H54 (cell line): ENCODE data around the gene ADAMTS10.
"Not testable (repeated sequence)": the region's sequence is repeated elsewhere in the genome, so short reads cannot be mapped to it uniquely, and the experiment has no call there.

Experiments
- DNase-seq: peaks from one replicate; pipeline ENCODE4 v3.0.0; 2011; ENCODE audit warnings: low spot score, mixed read lengths; ENCODE audit not compliant: insufficient read length
- FAIRE-seq: peaks from 3 replicates; lab custom pipeline; 2011; peaks lifted over from hg19 to GRCh38; lab: Jason Lieb, UNC
- POLR2A ChIP-seq: IDR thresholded peaks from 2 replicates; pipeline ENCODE4 v1.6.1; 2011; ENCODE audit warnings: low read depth, mild to moderate bottlenecking, low read length

ADAMTS10 gene

GRCh38 chr19:8593931-8594330, 16.6 kb downstream of the ADAMTS10 start:
- DNase-seq (no peak), FAIRE-seq (no peak)
- no peak for TF ChIP-seq POLR2A

DNA sequence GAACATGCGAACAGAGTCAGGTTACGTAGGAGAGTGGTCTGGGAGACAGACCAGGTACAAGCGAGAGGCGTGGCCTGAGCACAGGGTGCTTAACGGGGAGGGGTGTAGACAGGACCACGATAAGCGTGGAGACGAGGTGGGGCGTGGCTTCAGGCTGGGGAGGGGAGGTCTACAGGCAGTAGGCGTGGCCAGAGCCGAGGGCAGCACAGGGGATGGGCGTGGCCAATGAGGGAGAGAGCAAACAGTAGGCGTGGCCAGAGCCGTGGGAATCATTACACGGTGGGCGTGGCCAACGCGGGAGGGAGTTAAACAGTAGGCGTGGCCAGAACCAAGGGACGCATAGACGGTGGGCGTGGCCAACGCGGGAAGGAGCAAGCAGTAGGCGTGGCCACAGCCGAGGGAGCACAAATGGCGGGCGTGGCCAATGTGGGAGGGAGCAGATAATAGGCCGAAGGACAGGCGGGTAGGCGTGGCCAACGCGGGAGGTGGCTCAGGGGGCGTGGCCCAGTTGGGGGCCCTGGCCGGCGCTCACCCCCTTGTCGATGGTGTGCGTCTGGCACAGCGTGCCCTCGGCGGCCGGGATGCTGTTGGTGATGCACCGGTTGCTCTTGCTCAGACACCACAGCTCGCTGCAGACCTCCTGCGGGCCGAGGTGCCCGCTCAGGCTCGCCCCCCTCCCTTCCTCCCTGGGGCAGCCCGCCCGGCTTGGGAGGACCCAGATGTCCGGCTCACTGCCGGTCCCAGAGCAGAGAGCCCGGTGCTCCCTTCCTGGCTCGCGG, 18.1 kb downstream of the ADAMTS10 start:
- FAIRE-seq, result peak; percentile 96
- DNase-seq, result peak; percentile 76
- TF ChIP-seq POLR2A, result 0 out of 2 replicates have a peak, but pooled peaks have one; percentile 2

DNA sequence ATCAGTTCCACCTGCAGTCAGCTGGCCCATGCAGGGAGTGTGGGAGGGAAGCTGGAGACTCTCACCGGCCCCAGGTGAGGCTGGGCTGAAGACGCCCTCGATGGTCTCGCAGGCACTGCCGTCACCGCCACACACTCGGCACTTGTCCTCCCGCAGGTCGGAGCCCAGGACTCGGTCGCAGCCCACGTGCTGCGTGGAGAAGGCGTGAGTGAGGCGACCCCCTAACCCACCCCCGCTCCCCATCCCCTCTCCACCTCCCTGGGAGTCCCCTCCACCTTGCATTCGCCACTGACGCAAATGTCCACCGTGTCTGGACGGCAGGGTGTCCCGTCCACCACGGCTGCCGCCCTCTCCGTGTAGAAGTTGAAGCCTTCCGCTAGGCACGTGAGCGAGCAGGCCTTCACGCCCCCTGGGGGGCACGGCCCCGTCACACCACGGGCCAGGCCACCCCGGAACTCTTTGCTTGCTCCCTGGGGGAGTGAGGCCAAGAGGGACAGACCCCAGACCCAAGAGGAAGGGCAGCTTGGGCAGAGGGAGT, 21.3 kb downstream of the ADAMTS10 start:
- TF ChIP-seq POLR2A, result no peak
- no peak for FAIRE-seq

GRCh38 chr19:8585894-8586750, 24.4 kb downstream of the ADAMTS10 start:
- TF ChIP-seq POLR2A, result no peak
- no peak for FAIRE-seq
- peak; percentile 58 for DNase-seq

More for the DNA sequence above, 21.3 kb downstream of the ADAMTS10 start:
- DNase-seq, result no peak

- DNase-seq, result no peak
Observed at GRCh38 chr19:8584965-8585893, 25.3 kb downstream of the ADAMTS10 start.

GRCh38 chr19:8580710-8581281, 29.7 kb downstream of the ADAMTS10 start:
- FAIRE-seq, result no peak
- peak; percentile 71 for DNase-seq
- no peak for TF ChIP-seq POLR2A

More at GRCh38 chr19:8584965-8585893, 25.3 kb downstream of the ADAMTS10 start:
- no peak for TF ChIP-seq POLR2A
- no peak for FAIRE-seq

- FAIRE-seq (no peak), DNase-seq (no peak)
- no peak for TF ChIP-seq POLR2A
Observed at GRCh38 chr19:8578642-8579265, 31.8 kb downstream of the ADAMTS10 start.

GRCh38 chr19:8577741-8578140, 32.8 kb downstream of the ADAMTS10 start:
- TF ChIP-seq POLR2A, result no peak
- no peak for FAIRE-seq
- DNase-seq, result no peak

GRCh38 chr19:8577247-8577646, 33.3 kb downstream of the ADAMTS10 start, which contains the start of gene MYO1F:
Gene MYO1F (minus strand): TSS chr19:8577442. CDS start chr19:8577309, 133 bp downstream.
- FAIRE-seq, result no peak
- DNase-seq, result no peak
- TF ChIP-seq POLR2A, result no peak

GRCh38 chr19:8576273-8576993, 34.1 kb downstream of the ADAMTS10 start:
- no peak for TF ChIP-seq POLR2A
- FAIRE-seq (no peak), DNase-seq (no peak)

- no peak for FAIRE-seq
- no peak for DNase-seq
- TF ChIP-seq POLR2A, result no peak
Observed at GRCh38 chr19:8575467-8575997, 35.0 kb downstream of the ADAMTS10 start.

DNA sequence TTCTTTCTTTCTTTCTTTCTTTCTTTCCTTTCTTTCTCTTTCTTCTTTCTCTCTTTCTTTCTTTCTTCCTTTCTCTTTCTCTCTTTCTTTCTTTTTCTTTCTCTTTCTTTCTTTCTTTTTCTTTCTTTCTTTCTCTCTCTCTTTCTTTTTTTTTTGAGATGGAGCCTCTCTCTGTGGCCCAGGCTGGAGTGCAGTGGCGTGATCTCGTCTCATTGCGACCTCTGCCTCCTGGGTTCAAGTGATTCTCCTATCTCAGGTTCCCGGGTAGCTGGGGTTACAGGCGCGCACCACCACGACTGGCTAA, 35.9 kb downstream of the ADAMTS10 start:
- not testable (repeated sequence) for FAIRE-seq, DNase-seq
